Natural killer cell treated with Interleukin-12 subunit alpha and Interleukin-12 subunit beta and Interleukin-15 and Interleukin-18, amount 100 ng/mL, for 72 hours (primary cell): ENCODE results near the gene SPATA18. TPM values are rescaled to one million over a fixed set of nuclear protein-coding genes. Genes with fewer than 3 reads are reported as not detected.

ENCODE experiments used
- ATAC-seq, 2 donors: fragments of 150-1000 bp; cut with Tn5 transposase in 1 of 2; sonication (Bioruptor Pico), chemical (Tn5 transposase) in 1 of 2; 2 replicates each; pipeline ENCODE4 v1.10.0; 2021
- DNase-seq: peaks from one replicate; pipeline ENCODE4 v3.0.0; 2022; ENCODE audit warnings: low spot score
- H3K27ac Mint-ChIP-seq, 2 donors: 1 replicate in 1 of 2; 2 replicates in 1 of 2; pipeline ENCODE4 v1.8.0; 2022; ENCODE audit warnings: mixed read lengths in 2 of 2, mild to moderate bottlenecking in 1 of 2, moderate library complexity in 1 of 2
- H3K27me3 Mint-ChIP-seq, 2 donors: 1 replicate in 1 of 2; 2 replicates in 1 of 2; pipeline ENCODE4 v1.8.0; 2022; ENCODE audit warnings: mixed read lengths in 2 of 2
- H3K36me3 Mint-ChIP-seq: one replicate; pipeline ENCODE4 v1.8.0; 2022; ENCODE audit warnings: mixed read lengths
- H3K4me1 Mint-ChIP-seq, 2 donors: 1 replicate in 1 of 2; 2 replicates in 1 of 2; pipeline ENCODE4 v1.8.0; 2022; ENCODE audit warnings: low read depth in 2 of 2, mixed read lengths in 2 of 2, mild to moderate bottlenecking in 1 of 2
- H3K4me3 Mint-ChIP-seq: one replicate; pipeline ENCODE4 v1.8.0; 2022; ENCODE audit warnings: mixed read lengths
- H3K9me3 Mint-ChIP-seq: 2 replicates; pipeline ENCODE4 v1.8.0; 2022; ENCODE audit warnings: mixed read lengths
- total RNA-seq, 2 donors: library from RNA; stranded (reverse); gene quantifications; one replicate each; pipeline ENCODE4 v1.2.3, GENCODE V29; 2022

SPATA18 gene
- total RNA-seq, 2 donors from 2014 or later = not detected

GRCh38 chr4:52143815-52144214 is 92.7 kb downstream of the SPATA18 start:
- peaks cover 4% of the 10 kb centered on the region for H3K9me3 Mint-ChIP-seq
- DNase-seq = no peak
- no peaks in the 10 kb centered on the region for H3K36me3 Mint-ChIP-seq
- no peaks in the 10 kb centered on the region for H3K4me1 Mint-ChIP-seq
- ATAC-seq = no peak
- no peak overlapping the region for H3K27ac Mint-ChIP-seq
- H3K27me3 Mint-ChIP-seq = no peaks in the 10 kb centered on the region
- no peak overlapping the region for H3K4me3 Mint-ChIP-seq

DNA sequence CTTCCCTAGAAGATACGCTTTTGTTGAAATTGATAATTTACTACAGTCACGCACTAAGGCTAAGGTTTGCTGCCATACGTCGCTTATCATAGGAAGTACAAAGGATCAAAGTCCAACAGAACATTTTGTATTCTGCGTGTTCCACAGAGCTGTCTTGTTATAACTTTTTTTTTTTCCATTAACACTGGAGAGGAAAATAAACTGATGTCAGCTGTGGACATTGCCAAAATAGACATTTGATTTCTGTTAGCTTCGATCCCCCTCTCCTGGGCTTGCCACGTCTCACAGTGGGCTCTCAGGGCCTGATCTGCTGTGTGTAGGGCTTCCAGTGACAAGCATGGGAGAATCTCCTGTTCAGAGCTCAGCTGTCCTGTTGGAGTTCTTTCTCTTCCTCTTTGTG is 93.3 kb downstream of the SPATA18 start:
- ATAC-seq = no peak
- Mint-ChIP-seq H3K4me3 (no peak overlapping the region), H3K36me3 (no peaks in the 10 kb centered on the region), H3K9me3 (peaks cover 4% of the 10 kb centered on the region), H3K27me3 (no peaks in the 10 kb centered on the region), H3K27ac (no peak overlapping the region), H3K4me1 (no peaks in the 10 kb centered on the region)
- DNase-seq = no peak

Other genes with a start within 250 kb of the SPATA18 start
- 10 to 100 TPM; 29.3 to 30.4 TPM for gene DCUN1D4, start 208.2 kb upstream of the SPATA18 start, total RNA-seq
- under 1 TPM in 1 of 2 donors, not detected in 1; 0.17 TPM for gene LRRC66, start 30.9 kb upstream of the SPATA18 start, total RNA-seq
- 1 to 10 TPM; 6.6 to 9.2 TPM for gene SGCB, start 13.0 kb upstream of the SPATA18 start, total RNA-seq